HG02623 (cell line): ENCODE measurements around the gene DCHS1.

ENCODE experiments used
- ATAC-seq: cut with Tn5 transposase; IDR thresholded peaks from one replicate; pipeline ENCODE4 v1.9.1; 2021; ENCODE audit warnings: moderate library complexity; ENCODE audit not compliant: unreplicated experiment

The DCHS1 gene

DNA sequence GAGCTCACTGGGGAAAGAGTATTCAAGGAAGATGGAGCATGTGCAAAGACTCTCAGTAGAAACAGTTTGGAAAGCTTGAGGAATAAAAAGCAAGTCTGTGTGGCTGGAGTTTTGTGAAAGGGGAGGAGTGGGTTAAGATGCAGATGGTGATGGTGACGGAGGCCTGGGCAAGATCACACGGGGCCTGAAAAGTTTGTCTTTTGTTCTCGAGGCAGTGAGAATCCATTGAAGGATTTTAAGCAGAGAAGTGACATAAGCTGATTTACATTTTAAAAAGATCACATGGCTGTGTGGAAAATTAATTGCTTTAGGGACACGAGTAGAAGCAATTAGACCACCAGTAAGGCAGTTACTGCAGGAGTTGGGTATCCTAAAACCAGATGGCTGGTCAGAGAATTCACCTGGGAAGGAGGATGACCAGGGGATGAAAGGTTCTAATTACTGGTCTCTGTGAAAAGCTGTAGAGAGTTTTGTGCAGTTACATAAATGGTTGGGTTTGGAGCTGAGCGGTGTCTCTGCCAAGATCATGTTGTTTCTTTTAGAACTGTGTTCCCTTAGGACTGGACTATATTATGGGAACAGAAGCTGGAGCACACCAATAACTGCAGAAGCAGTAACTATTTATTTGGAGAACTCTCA is 59.3 kb downstream of the DCHS1 start:
- no peak for ATAC-seq

DNA sequence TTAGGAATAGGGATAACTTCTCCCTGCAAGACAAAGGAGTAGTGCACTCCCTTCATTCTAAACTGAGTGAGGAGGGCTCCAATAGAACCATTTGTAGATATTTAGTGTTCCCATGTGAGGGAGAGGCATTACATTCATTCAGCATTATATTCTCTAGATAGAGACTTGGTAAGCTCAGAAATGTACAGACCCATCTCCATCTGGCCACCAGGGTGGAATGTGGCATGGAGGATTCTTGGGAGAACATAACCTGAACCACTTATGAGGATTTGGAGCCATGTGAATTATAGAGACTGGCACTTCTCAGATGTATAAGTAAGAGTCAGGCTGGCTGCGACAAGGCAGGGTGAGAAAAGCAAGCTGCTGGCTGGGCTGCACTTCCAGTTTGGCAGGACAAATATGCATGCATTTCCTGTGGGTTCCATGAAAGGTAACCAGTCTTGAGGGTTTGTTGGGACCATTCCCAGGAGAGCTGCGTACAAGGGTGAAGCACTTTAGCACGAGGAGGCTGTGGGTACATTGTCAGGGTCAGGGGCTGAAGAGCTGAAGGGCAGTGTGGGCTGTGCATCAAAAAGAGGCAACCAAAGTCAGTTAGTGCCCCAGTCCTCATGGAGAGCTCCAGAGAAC is 61.4 kb downstream of the DCHS1 start:
- ATAC-seq, result no peak

DNA sequence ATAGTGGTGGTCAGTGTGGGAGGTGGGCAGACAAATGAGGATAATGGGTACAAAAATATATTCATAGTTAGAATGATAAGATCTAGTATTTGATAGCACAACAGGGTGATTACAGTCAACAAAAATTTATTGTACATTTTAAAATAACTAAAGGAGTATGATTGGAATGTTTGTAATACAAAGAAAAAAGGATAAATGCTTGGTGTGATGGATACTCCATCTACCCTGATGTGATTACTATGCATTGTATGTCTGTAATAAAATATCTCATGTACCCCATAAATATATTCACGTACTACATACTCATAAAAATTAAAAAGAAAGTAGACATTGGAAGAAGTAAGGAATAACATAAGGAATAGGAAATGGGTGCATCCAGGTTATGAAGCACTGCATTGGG is 67.6 kb downstream of the DCHS1 start:
- no peak for ATAC-seq

DNA sequence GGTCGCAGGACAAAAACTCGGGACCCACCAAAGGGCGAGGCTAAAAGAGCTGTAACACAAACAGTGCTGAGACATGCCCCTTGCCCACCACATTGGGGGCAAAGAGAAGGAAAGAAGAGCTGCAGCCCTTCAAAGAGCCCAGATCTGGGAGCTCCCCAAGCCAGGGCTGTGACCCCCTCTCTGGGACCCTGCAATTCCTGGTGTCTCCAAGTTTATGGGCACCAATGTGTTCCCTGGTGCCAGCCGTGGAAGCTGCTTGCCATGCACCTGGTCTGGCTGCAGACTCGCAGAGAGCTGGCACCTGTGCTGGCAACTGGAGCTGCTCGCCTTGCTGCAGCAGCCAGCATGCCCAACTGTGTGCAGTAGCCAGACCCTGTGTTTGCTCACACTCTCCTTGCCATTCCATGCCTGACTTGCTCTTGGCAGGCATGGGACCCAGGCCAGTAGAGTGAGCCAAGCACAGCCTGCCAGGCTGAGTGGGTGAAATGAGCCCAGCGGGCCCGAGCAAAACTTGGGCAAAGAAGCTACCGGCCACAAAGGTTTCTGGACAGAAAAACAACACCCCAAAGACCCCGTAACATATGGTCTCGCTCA is 68.2 kb downstream of the DCHS1 start:
- ATAC-seq, result no peak

DNA sequence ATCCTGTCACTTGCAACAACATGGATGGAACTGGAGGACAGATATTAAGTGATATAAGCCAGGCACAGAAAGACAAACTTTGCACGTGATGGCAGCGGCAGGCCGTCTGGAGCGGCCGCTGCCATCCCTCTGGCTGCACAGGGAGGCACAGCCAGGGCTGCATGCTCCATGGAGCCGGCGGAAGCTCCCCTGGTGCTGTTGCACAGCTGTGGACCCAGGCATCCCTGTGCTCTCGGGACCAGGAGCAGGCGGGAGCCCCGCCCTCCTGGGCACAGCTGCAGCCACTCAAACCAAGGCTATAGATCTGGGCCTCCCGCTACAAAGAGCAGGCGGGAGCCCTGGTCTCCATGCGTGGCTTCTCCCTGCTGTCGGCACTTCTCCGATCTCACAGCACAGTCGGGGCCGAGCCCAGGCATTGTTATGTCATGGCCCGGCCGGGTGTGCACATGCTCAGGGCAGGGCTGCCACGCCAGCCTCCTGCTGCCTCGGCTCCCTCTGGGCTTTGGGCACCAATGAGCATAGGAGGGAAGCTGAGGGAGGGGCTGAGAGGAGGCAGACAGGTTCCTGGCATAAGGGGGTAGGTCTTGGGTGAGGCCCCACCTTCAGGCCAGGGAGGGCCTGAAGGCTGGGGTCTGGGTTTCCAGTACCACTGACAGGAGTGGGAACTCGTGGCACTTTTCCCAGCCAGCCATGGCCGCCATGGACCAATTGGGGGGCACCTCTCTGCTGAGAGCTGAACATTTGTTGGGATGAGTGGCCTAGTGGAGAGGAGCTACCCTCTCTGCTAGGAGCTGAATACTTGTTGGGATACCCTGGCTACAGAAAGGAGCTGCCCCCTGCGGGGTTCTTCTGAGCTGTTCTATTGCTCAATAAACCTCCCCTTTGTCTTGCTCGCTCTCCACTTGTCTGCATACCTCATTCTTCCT is 68.9 kb downstream of the DCHS1 start:
- no peak for ATAC-seq

GRCh38 chr11:6584528-6584927 is 71.1 kb downstream of the DCHS1 start:
- ATAC-seq, result no peak

- ATAC-seq, result no peak
Measured at GRCh38 chr11:6583584-6583983, 72.0 kb downstream of the DCHS1 start.

DNA sequence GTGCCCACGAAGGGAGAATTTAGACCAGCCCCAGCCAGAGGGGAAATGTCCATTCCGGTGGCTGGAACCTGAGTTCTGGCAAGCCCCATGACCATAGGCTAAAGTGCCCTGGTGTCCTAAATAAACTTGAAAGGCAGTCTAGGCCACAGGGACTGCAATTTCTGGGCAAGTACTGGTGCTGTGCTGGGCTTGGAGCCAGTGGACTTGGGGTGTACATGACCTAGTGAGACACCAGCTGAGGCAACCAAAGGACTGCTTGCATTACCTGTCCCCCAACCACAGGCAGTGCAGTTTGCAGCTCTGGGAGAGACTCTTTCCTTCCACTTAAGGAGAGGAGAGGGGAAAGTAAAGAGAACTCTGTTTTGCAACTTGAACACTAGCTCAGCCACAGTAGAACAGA is 75.9 kb downstream of the DCHS1 start:
- no peak for ATAC-seq

DNA sequence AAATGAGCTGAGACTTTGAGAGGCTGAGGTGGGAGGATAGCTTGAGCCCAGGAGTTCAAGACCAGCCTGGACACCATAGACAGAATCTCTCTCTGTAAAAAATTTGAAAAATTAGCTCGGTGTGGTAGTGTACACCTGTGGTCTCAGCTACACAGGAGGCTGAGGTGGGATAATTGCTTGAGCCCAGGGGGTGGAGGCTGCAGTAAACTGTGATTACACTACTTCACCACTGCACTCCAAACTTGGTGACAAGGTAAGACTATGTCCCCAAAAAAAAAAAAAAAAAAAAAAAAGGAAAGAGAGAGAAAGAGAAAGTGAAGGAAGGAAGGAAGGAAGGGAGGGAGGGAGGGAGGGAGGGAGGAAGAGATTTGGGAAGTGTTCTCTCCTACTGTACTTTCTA is 77.5 kb downstream of the DCHS1 start:
- no peak for ATAC-seq

GRCh38 chr11:6576471-6577373 is 78.9 kb downstream of the DCHS1 start:
- no peak for ATAC-seq

DNA sequence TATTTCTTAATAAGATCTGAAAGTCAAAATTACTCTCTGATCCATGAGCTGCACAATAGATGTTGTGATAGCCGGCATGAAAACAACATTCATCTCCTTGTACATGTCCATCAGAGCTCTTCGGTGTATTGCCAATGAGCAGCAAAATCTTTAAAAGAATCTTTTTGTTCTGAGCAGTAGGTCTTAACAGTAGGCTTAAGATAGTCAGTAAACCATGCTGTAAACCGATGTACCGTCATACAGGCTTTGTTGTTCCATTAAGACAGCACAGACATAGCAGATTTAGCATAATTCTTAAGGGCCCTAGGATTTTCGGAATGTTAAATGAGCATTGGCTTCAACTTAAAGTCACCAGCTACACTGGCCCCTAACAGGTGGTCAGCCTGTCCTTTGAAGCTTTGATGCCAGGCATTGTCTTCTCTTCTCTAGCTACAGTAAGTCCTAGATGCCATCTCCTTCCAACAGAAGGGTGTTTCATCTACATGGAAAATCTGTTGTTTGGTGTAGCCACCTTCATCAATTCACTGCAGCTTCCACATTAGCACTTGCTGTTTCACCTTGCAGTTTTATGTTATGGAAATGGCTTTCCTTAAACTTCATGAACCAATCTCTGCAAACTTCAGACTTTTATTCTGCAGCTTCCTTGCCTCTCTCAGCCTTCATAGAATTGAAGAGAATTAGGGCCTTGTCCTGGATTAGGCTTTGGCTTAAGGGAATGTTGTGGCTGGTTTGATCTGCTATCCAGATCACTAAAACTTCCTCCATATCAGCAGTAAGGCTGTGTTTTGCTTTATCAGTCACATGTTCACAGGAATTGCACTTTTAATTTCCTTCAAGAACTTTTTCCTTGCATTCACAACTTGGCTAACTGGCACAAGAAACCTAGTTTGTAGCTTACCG is 80.5 kb downstream of the DCHS1 start:
- no peak for ATAC-seq

DNA sequence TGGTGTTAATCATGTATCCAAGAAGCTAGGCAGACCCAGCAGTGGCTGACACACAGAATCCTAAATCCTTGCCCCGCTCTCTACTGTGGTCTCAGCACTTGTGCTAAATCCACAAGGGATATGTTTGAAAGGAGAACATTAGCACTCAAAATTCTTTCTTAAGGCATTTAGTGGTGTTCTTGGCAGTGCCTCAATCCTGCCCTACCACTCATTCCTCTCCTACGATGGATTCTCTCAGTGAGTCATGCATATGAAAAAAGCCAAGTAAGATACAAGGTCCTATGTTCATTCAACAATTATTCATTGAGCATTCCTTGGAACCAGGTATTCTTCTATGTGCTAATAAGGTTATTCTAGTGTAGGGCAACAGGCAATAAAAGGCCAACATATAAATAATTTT is 83.4 kb downstream of the DCHS1 start:
- no peak for ATAC-seq

- no peak for ATAC-seq
Measured at GRCh38 chr11:6571434-6572008, 84.1 kb downstream of the DCHS1 start.
